ENCODE results near the gene PHF12.
"Not testable (repeated sequence)": the region's sequence is repeated elsewhere in the genome, so short reads cannot be mapped to it uniquely, and the experiment has no call there.

DNA sequence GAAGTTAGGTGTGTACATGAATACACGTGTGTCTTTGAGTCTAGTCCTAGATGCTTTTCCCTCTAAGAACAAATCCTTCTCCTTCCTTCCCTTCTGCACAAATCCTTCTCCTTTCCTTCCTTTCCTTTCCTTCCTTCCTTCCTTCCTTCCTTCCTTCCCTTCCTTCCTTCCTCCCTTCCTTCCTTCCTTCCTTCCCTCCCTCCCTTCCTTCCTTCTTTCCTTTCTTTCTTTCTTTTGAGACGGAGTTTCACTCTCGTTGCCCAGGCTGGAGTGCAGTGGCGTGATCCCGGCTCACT is 47.8 kb downstream of the PHF12 start:
- not testable (repeated sequence) for TF ChIP-seq ESRRG (CRISPR knock-in tag; IDR thresholded peaks at IDR 0.05); ZC3H10 (CRISPR knock-in tag; IDR thresholded peaks at IDR 0.05); ZNF70 (CRISPR knock-in tag; IDR thresholded peaks at IDR 0.05); ARNTL (CRISPR knock-in tag; IDR thresholded peaks at IDR 0.05; ENCODE audit: borderline replicate concordance, low read depth); CSRNP3 (CRISPR knock-in tag; IDR thresholded peaks at IDR 0.05)
- TF ChIP-seq, protein P1, sequence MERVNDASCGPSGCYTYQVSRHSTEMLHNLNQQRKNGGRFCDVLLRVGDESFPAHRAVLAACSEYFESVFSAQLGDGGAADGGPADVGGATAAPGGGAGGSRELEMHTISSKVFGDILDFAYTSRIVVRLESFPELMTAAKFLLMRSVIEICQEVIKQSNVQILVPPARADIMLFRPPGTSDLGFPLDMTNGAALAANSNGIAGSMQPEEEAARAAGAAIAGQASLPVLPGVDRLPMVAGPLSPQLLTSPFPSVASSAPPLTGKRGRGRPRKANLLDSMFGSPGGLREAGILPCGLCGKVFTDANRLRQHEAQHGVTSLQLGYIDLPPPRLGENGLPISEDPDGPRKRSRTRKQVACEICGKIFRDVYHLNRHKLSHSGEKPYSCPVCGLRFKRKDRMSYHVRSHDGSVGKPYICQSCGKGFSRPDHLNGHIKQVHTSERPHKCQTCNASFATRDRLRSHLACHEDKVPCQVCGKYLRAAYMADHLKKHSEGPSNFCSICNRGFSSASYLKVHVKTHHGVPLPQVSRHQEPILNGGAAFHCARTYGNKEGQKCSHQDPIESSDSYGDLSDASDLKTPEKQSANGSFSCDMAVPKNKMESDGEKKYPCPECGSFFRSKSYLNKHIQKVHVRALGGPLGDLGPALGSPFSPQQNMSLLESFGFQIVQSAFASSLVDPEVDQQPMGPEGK (CRISPR knock-in tag; IDR thresholded peaks at IDR 0.05; ENCODE audit: borderline replicate concordance) = not testable (repeated sequence)
